Endothelial cell of umbilical vein (primary cell): ENCODE results near the gene MMS19. TPM values are rescaled to one million over a fixed set of nuclear protein-coding genes. Genes with fewer than 3 reads are reported as not detected.

Experiments used
- BruUV-seq: library from RNA; stranded (reverse); fragments of 400-500 nt; replicated peaks from 2 replicates; lab custom pipeline; 2021; lab: Mats Ljungman, UMichigan
- CTCF ChIA-PET: fragments of 300-600, 350-600 bp; sonication (Branson Sonifier 250); formaldehyde crosslinking; loops from one replicate; lab custom pipeline; 2021; ENCODE audit warnings: antibody characterized with exemption, inconsistent platforms; lab: Charles Lee
- POLR2A ChIA-PET: fragments of 300-600, 350-600 bp; sonication (Branson Sonifier 250); formaldehyde crosslinking; loops from one replicate; lab custom pipeline; 2021; ENCODE audit warnings: antibody characterized with exemption, inconsistent platforms; lab: Charles Lee
- DNase-seq: peaks from one replicate; pipeline ENCODE4 v3.0.0-alpha.2; 2011; ENCODE audit warnings: low read depth, low spot score
- FAIRE-seq: peaks from 2 replicates; lab custom pipeline; 2011; peaks lifted over from hg19 to GRCh38; lab: Jason Lieb, UNC
- H2AFZ ChIP-seq: 2 replicates; pipeline ENCODE4 v1.6.0; 2012; ENCODE audit warnings: low read depth, low read length, control low read depth, inconsistent platforms
- H3K27ac ChIP-seq: 2 replicates; pipeline ENCODE4 v1.5.1; 2011; ENCODE audit warnings: low read depth, mild to moderate bottlenecking, control low read depth, low read length, moderate library complexity; ENCODE audit not compliant: insufficient read depth
- H3K27me3 ChIP-seq, 2 experiments: 2 replicates each; pipeline versions ENCODE4 v1.6.0 to v1.6.1; 2011; ENCODE audit warnings: low read length in 2 of 2, mixed read lengths in 1 of 2; ENCODE audit not compliant: control insufficient read depth in 2 of 2, insufficient read depth in 2 of 2
- H3K36me3 ChIP-seq, 2 experiments: 2 replicates in 1 of 2; 3 replicates in 1 of 2; pipeline ENCODE4 v1.5.1; 2011; ENCODE audit warnings: low read length in 2 of 2, mild to moderate bottlenecking in 1 of 2, moderate library complexity in 1 of 2; ENCODE audit not compliant: control insufficient read depth in 2 of 2, insufficient read depth in 2 of 2; ENCODE audit errors: extremely low read depth in 1 of 2
- H3K4me1 ChIP-seq: 3 replicates; pipeline ENCODE4 v1.5.1; 2011; ENCODE audit warnings: mild to moderate bottlenecking, low read length; ENCODE audit not compliant: control insufficient read depth, insufficient read depth; ENCODE audit errors: extremely low read depth
- H3K4me2 ChIP-seq: 2 replicates; pipeline ENCODE4 v1.6.1; 2011; ENCODE audit warnings: low read length, control low read depth, mixed read lengths; ENCODE audit not compliant: insufficient read depth
- H3K4me3 ChIP-seq, 3 experiments: fragments of 200-600 bp in 1 of 3; sonication (generic), shearing (Covaris generic) in 1 of 3; replicated peaks in 1 of 3; 2 replicates each; pipeline ENCODE4 v1.5.1; 2011 to 2016; ENCODE audit warnings: control low read depth in 3 of 3, low read length in 3 of 3, mild to moderate bottlenecking in 2 of 3, inconsistent platforms in 1 of 3, low read depth in 1 of 3, moderate library complexity in 1 of 3; ENCODE audit not compliant: insufficient read depth in 1 of 3
- H3K79me2 ChIP-seq: 2 replicates; pipeline ENCODE4 v1.6.0; 2012; ENCODE audit warnings: low read length, inconsistent platforms; ENCODE audit not compliant: control insufficient read depth, insufficient read depth
- H3K9ac ChIP-seq: replicated peaks from 2 replicates; pipeline ENCODE3; 2011; ENCODE audit warnings: low read length, control low read depth; ENCODE audit not compliant: insufficient read depth; ENCODE audit errors: extremely low read depth
- H3K9me1 ChIP-seq: replicated peaks from 3 replicates; pipeline ENCODE4 v1.6.0; 2011; ENCODE audit warnings: mild to moderate bottlenecking, low read length; ENCODE audit not compliant: control insufficient read depth, insufficient read depth; ENCODE audit errors: extremely low read depth
- H3K9me3 ChIP-seq: replicated peaks from 2 replicates; pipeline ENCODE4 v1.5.1; 2012; ENCODE audit warnings: low read length, inconsistent platforms; ENCODE audit not compliant: control insufficient read depth, insufficient read depth
- H4K20me1 ChIP-seq: replicated peaks from 2 replicates; pipeline ENCODE3; 2011; ENCODE audit warnings: mild to moderate bottlenecking, low read length; ENCODE audit not compliant: control insufficient read depth, insufficient read depth; ENCODE audit errors: extremely low read depth
- EZH2 ChIP-seq: IDR thresholded peaks from 2 replicates; pipeline ENCODE4 v1.6.1; 2012; ENCODE audit warnings: borderline replicate concordance, low read depth, mild to moderate bottlenecking, moderate library complexity, low read length, inconsistent platforms; ENCODE audit not compliant: severe bottlenecking
- FOS ChIP-seq: IDR thresholded peaks from 2 replicates; pipeline ENCODE4 v1.6.1; 2011; ENCODE audit warnings: mild to moderate bottlenecking, low read length, moderate library complexity, borderline replicate concordance; ENCODE audit not compliant: insufficient read depth
- GATA2 ChIP-seq: IDR thresholded peaks from 2 replicates; pipeline ENCODE4 v1.7.0; 2011; ENCODE audit warnings: low read depth, mild to moderate bottlenecking, moderate library complexity, mixed read lengths, low read length; ENCODE audit not compliant: insufficient read length, insufficient read depth
- JUN ChIP-seq: IDR thresholded peaks from 2 replicates; pipeline ENCODE4 v1.6.1; 2011; ENCODE audit warnings: borderline replicate concordance, low read depth; ENCODE audit not compliant: insufficient read length, insufficient read depth
- MYC ChIP-seq: IDR thresholded peaks from one replicate; pipeline ENCODE4 v1.6.1; 2011; ENCODE audit warnings: mild to moderate bottlenecking, low read depth, low read length
- POLR2A ChIP-seq: IDR thresholded peaks from 2 replicates; pipeline ENCODE4 v1.6.1; 2012; ENCODE audit warnings: low read depth, mild to moderate bottlenecking, control low read depth, low read length
- POLR2AphosphoS5 ChIP-seq: IDR thresholded peaks from 2 replicates; pipeline ENCODE4 v1.6.1; 2012; ENCODE audit warnings: low read depth, mild to moderate bottlenecking, control low read depth, low read length, moderate library complexity; ENCODE audit not compliant: insufficient read depth
- dilution Hi-C: fragments of 300-500 bp; cut with MboI; formaldehyde crosslinking; loops from one replicate; pipeline ENCODE4 v1.15.0; 2019; ENCODE audit warnings: low sequenced_read_pairs; ENCODE audit not compliant: extremely low pct_ligation_motif_present
- intact Hi-C: fragments of 100-400 bp; cut with micrococcal nuclease; formaldehyde crosslinking; loops from one replicate; pipeline ENCODE4 v1.10.0; 2022
- polyA plus RNA-seq, 4 experiments: library from polyadenylated mRNA; depleted of rRNA in 3 of 4; stranded (reverse) in 3 of 4; unstranded in 1 of 4; fragments of >200 nt; gene quantifications; 2 replicates each; pipeline versions ENCODE4 v1.2.1 to v1.2.3, GENCODE V29; 2011 to 2012; ENCODE audit warnings: missing spikeins in 1 of 4
- total RNA-seq: library from RNA; stranded (reverse); gene quantifications from 2 replicates; pipeline ENCODE4 v1.2.3, GENCODE V29; 2021
- TF ChIP-seq, protein P1 (sequence below): IDR thresholded peaks from 2 replicates; pipeline ENCODE4 v1.6.1; 2011; ENCODE audit not compliant: insufficient read depth, insufficient read length
- TF ChIP-seq, protein P2 (sequence below), 2 donors: IDR thresholded peaks; 1 replicate in 1 of 2; 2 replicates in 1 of 2; pipeline ENCODE4 v1.5.1; 2011; ENCODE audit warnings: low read length in 2 of 2, mild to moderate bottlenecking in 2 of 2, moderate library complexity in 2 of 2, control low read depth in 1 of 2, inconsistent platforms in 1 of 2, low read depth in 1 of 2; ENCODE audit not compliant: insufficient read depth in 1 of 2; ENCODE audit errors: extremely low read depth in 1 of 2

MMS19 gene
- total and polyA plus RNA-seq, 2 donors (not counting 3 experiments of a cell fraction or from before 2014, with no cell fraction given) = 95.2 to 123 TPM

DNA sequence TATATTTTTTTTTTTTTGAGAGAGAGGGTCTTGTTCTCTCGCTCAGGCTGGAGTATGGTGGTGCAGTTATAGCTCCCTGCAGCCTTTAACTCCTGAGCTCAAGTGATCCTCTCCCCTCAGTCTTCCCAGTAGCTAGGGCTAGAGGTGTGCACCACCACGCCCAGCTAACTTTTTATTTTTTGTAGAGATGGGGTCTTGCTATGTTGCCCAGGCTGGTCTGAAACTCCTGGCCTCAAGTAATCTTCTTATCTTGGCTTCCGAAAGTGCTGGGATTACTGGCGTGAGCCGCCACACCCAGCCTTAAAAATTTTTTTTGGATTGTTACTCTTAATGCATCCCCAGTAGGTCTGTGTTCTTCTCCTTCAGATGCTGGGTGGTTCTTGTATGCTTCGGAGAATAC, 4.7 kb upstream of the MMS19 start:
- no peak overlapping the region for H3K4me3 ChIP-seq
- no peaks in the 10 kb centered on the region for H4K20me1 ChIP-seq
- no peaks in the 10 kb centered on the region for H3K36me3 ChIP-seq
- intact Hi-C loops (no loop called here), dilution Hi-C loops (no loop called here)
- H3K79me2 ChIP-seq = peaks cover 43% of the 10 kb centered on the region
- FAIRE-seq = no peak
- no peaks in the 10 kb centered on the region for H3K9me3 ChIP-seq
- H3K4me1 ChIP-seq = peaks cover 12% of the 10 kb centered on the region
- no peaks in the 10 kb centered on the region for H3K27me3 ChIP-seq
- no peak overlapping the region for H2AFZ ChIP-seq
- ChIA-PET POLR2A (no interaction called here), CTCF (interaction anchor here (1.4 kb wide), 1 partner anchor 31 kb away, joined by 3 read pairs; no protein-coding TSS in a partner anchor)
- no peak for DNase-seq
- H3K9ac ChIP-seq = no peak overlapping the region
- no TSS peak for BruUV-seq
- no peak for TF ChIP-seq POLR2AphosphoS5
- no peak for TF ChIP-seq MYC
- TF ChIP-seq GATA2 = no peak
- TF ChIP-seq POLR2A = no peak
- TF ChIP-seq, protein P1, sequence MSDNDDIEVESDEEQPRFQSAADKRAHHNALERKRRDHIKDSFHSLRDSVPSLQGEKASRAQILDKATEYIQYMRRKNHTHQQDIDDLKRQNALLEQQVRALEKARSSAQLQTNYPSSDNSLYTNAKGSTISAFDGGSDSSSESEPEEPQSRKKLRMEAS = no peak
- TF ChIP-seq, protein P2, sequence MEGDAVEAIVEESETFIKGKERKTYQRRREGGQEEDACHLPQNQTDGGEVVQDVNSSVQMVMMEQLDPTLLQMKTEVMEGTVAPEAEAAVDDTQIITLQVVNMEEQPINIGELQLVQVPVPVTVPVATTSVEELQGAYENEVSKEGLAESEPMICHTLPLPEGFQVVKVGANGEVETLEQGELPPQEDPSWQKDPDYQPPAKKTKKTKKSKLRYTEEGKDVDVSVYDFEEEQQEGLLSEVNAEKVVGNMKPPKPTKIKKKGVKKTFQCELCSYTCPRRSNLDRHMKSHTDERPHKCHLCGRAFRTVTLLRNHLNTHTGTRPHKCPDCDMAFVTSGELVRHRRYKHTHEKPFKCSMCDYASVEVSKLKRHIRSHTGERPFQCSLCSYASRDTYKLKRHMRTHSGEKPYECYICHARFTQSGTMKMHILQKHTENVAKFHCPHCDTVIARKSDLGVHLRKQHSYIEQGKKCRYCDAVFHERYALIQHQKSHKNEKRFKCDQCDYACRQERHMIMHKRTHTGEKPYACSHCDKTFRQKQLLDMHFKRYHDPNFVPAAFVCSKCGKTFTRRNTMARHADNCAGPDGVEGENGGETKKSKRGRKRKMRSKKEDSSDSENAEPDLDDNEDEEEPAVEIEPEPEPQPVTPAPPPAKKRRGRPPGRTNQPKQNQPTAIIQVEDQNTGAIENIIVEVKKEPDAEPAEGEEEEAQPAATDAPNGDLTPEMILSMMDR (IDR thresholded peaks at IDR 0.05; ENCODE audit: extremely low read depth in 1 of 2, insufficient read depth in 1 of 2, low read depth in 1 of 2, low read length in 2 of 2) = no peak
- no peak for TF ChIP-seq EZH2
- TF ChIP-seq FOS = no peak
- TF ChIP-seq JUN = no peak
- no peak overlapping the region for H3K4me2 ChIP-seq
- H3K27ac ChIP-seq = no peak overlapping the region
- H3K9me1 ChIP-seq = no peaks in the 10 kb centered on the region
